ENCODE results near the gene DHTKD1. TPM values are rescaled to one million over a fixed set of nuclear protein-coding genes. Genes with fewer than 3 reads are reported as not detected.

The DHTKD1 gene
- total and polyA plus RNA-seq, 3 donors from 2014 or later, result 15.6 to 28.8 (median 26.1) TPM

- Histone ChIP-seq H3K4me3 (no peak overlapping the region), H3K36me3 (ENCODE audit: low read depth, missing control alignments) (no peaks in the 10 kb centered on the region), H3K27ac (no peak overlapping the region), H3K27me3 (no peaks in the 10 kb centered on the region), H3K9me3 (no peaks in the 10 kb centered on the region), H3K4me1 (no peaks in the 10 kb centered on the region)
- 83 to 91% methylated on average over 6 of the region's 6 CpGs for WGBS, 2 donors
- intact Hi-C loops (cut with DNase I; ENCODE audit: low total_unique reads), result no loop called here
- TF ChIP-seq POLR2A (IDR thresholded peaks at IDR 0.05) (no peak), CTCF (IDR thresholded peaks at IDR 0.05) (no peak)
- DNase-seq, result no peak
These were observed 85.8 kb downstream of the DHTKD1 start for GRCh38 chr10:12154516-12154915.

DNA sequence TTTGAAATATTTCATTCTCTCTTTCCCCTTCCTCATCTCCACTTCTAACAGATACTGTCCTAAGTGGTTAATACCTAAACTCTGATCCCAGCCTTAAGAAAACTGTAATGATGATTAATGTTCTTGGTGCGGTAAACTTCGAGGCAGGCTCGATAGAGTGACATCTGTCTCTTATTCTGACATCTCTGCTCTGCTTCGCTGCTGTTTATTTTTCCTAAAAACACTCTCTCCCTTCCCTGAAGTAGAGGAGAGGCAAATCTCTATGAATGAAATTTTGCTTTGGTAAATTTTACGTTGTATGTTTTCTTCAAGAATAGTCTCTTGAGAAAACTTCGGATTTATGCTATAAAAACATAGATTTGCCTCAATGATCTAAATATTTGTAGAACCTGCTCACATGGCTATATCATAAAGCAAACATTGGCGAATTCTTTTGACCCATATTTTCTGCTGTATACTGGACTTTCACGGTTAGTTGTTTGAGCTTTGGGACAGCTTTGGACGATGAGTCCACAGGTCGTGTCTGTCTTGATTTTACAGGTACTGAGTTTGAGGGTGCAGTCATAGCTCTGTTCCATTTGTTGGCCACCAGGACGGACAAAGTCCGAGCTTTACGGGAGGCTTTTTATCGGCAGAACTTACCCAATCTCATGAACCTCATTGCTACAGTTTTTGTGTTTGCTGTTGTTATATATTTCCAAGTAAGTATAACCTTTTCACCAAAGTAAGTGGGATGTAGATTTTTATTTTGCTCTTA, 87.8 kb downstream of the DHTKD1 start:
- intact Hi-C loops (cut with DNase I; ENCODE audit: low total_unique reads), result no loop called here
- no peaks in the 10 kb centered on the region for H3K36me3 ChIP-seq (ENCODE audit: low read depth, missing control alignments)
- WGBS, 2 donors, result 94% methylated on average over 14 of the region's 14 CpGs

GRCh38 chr10:12158111-12158510, 89.4 kb downstream of the DHTKD1 start:
- Histone ChIP-seq H3K4me3 (no peak overlapping the region), H3K36me3 (ENCODE audit: low read depth, missing control alignments) (no peaks in the 10 kb centered on the region), H3K27me3 (no peaks in the 10 kb centered on the region), H3K27ac (no peak overlapping the region), H3K9me3 (no peaks in the 10 kb centered on the region), H3K4me1 (no peaks in the 10 kb centered on the region)
- WGBS, 2 donors, result 91 to 92% methylated on average over 3 of the region's 3 CpGs
- intact Hi-C loops (cut with DNase I; ENCODE audit: low total_unique reads), result no loop called here
- DNase-seq, result no peak
- no peak for TF ChIP-seq CTCF (IDR thresholded peaks at IDR 0.05)
- TF ChIP-seq POLR2A (IDR thresholded peaks at IDR 0.05), result no peak

More for the DNA sequence above, 87.8 kb downstream of the DHTKD1 start:
- H3K4me3 ChIP-seq, result no peak overlapping the region
- TF ChIP-seq CTCF (IDR thresholded peaks at IDR 0.05), result no peak
- no peak for TF ChIP-seq POLR2A (IDR thresholded peaks at IDR 0.05)
- H3K9me3 ChIP-seq, result no peaks in the 10 kb centered on the region
- no peak overlapping the region for H3K27ac ChIP-seq
- H3K4me1 ChIP-seq, result no peaks in the 10 kb centered on the region
- no peaks in the 10 kb centered on the region for H3K27me3 ChIP-seq
- no peak for DNase-seq

DNA sequence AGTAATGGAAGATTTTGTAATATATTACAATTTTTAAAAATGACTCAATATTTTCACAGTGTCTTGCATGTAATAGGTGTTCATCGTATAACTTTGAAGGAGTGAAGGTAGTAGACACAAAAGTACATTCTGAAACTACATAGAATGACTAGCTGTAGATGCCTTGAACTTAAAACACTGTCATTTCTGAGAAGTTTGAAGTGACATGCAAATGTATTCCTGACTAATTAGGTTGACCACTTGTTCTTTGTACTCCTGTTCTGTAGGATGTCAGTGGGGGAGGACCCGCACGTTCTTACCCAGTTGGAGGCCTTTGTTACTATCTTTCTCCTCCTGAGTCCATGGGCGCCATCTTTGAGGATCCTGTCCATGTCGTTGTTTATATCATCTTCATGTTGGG, 91.9 kb downstream of the DHTKD1 start:
- H3K27ac ChIP-seq, result no peak overlapping the region
- no peaks in the 10 kb centered on the region for H3K36me3 ChIP-seq (ENCODE audit: low read depth, missing control alignments)
- no peak overlapping the region for H3K4me3 ChIP-seq
- H3K9me3 ChIP-seq, result no peaks in the 10 kb centered on the region
- no peak for TF ChIP-seq CTCF (IDR thresholded peaks at IDR 0.05)
- TF ChIP-seq POLR2A (IDR thresholded peaks at IDR 0.05), result no peak
- WGBS, 2 donors, result 91 to 94% methylated on average over 5 of the region's 5 CpGs
- no peaks in the 10 kb centered on the region for H3K4me1 ChIP-seq
- intact Hi-C loops (cut with DNase I; ENCODE audit: low total_unique reads), result no loop called here
- no peak for DNase-seq
- H3K27me3 ChIP-seq, result no peaks in the 10 kb centered on the region

GRCh38 chr10:12162927-12163326, 94.2 kb downstream of the DHTKD1 start:
- no peak overlapping the region for H3K4me3 ChIP-seq
- no peaks in the 10 kb centered on the region for H3K27me3 ChIP-seq
- WGBS, 2 donors, result 96 to 97% methylated on average over 6 of the region's 6 CpGs
- H3K9me3 ChIP-seq, result no peaks in the 10 kb centered on the region
- H3K27ac ChIP-seq, result no peak overlapping the region
- TF ChIP-seq POLR2A (IDR thresholded peaks at IDR 0.05) (no peak), CTCF (IDR thresholded peaks at IDR 0.05) (no peak)
- no peaks in the 10 kb centered on the region for H3K36me3 ChIP-seq (ENCODE audit: low read depth, missing control alignments)
- no peaks in the 10 kb centered on the region for H3K4me1 ChIP-seq
- intact Hi-C loops (cut with DNase I; ENCODE audit: low total_unique reads), result no loop called here
- no peak for DNase-seq

All from testis (tissue), 3 donors.